HG03378 (cell line): ENCODE data around the gene RAD51B.
"Not testable (repeated sequence)": the region's sequence is repeated elsewhere in the genome, so short reads cannot be mapped to it uniquely, and the experiment has no call there.

Experiments used
- ATAC-seq: cut with Tn5 transposase; IDR thresholded peaks from one replicate; pipeline ENCODE4 v1.9.1; 2021; ENCODE audit warnings: mild to moderate bottlenecking, moderate library complexity; ENCODE audit not compliant: unreplicated experiment

RAD51B gene

GRCh38 chr14:68165274-68165843 lies 345.8 kb downstream of the RAD51B start:
- no peak for ATAC-seq

- ATAC-seq, result no peak
Measured at GRCh38 chr14:68166731-68167382, 347.3 kb downstream of the RAD51B start.

GRCh38 chr14:68167383-68168087 lies 348.0 kb downstream of the RAD51B start:
- ATAC-seq, result no peak

- ATAC-seq, result no peak
Measured at GRCh38 chr14:68168460-68169109, 349.0 kb downstream of the RAD51B start.

- no peak for ATAC-seq
Measured at GRCh38 chr14:68172216-68172615, 352.6 kb downstream of the RAD51B start.

- ATAC-seq, result no peak
Measured at GRCh38 chr14:68172627-68173026, 353.0 kb downstream of the RAD51B start.

GRCh38 chr14:68173227-68173972 lies 353.8 kb downstream of the RAD51B start:
- no peak for ATAC-seq

GRCh38 chr14:68174446-68174845 lies 354.9 kb downstream of the RAD51B start:
- ATAC-seq, result no peak

GRCh38 chr14:68176687-68177086 lies 357.1 kb downstream of the RAD51B start:
- no peak for ATAC-seq

- ATAC-seq, result no peak
Measured at GRCh38 chr14:68177728-68178127, 358.1 kb downstream of the RAD51B start.

- ATAC-seq, result no peak
Measured at GRCh38 chr14:68178282-68178681, 358.7 kb downstream of the RAD51B start.

GRCh38 chr14:68181519-68182326 lies 362.1 kb downstream of the RAD51B start:
- ATAC-seq, result no peak

- ATAC-seq, result no peak
Measured at GRCh38 chr14:68182492-68182891, 362.9 kb downstream of the RAD51B start.

- ATAC-seq, result not testable (repeated sequence)
Measured at GRCh38 chr14:68186500-68187276, 367.1 kb downstream of the RAD51B start.

GRCh38 chr14:68188174-68188573 lies 368.6 kb downstream of the RAD51B start:
- no peak for ATAC-seq

- no peak for ATAC-seq
Measured at GRCh38 chr14:68190032-68190431, 370.5 kb downstream of the RAD51B start.

GRCh38 chr14:68191567-68192321 lies 372.2 kb downstream of the RAD51B start:
- no peak for ATAC-seq

- ATAC-seq, result no peak
Measured at GRCh38 chr14:68192935-68193334, 373.4 kb downstream of the RAD51B start.
